Measurements from ENCODE around the gene KDM4B. TPM values are rescaled to one million over a fixed set of nuclear protein-coding genes. Genes with fewer than 3 reads are reported as not detected.

KDM4B gene
- total and polyA plus RNA-seq, 10 of the 15 experiments (the other 5 are each of a cell fraction or from before 2014, with no cell fraction given) = 0.47 to 49.6 (median 16.2) TPM

GRCh38 chr19:4972509-4973230 is 3.8 kb downstream of the KDM4B start:
- DNase-seq (ENCODE audit: low read depth, low spot score) (no peak), FAIRE-seq (no peak), ATAC-seq (no peak)
- RAD21 ChIA-PET (ENCODE audit: unreplicated experiment) = interaction anchor here (0.7 kb wide), 1 partner anchor 105 kb away, joined by 3 read pairs; the partner anchor contains the start of gene PLIN3
- POLR2A ChIA-PET = interaction anchor here (0.6 kb wide), 1 partner anchor 14 kb away, joined by 5 read pairs; no protein-coding TSS in a partner anchor
- BruUV-seq (replicated peaks) = no TSS peak
- Histone ChIP-seq H3K4me2 (ENCODE audit: control insufficient read depth, insufficient read depth) (peak overlapping the region; percentile 91; the same call in 1 of the 2 replicates), H3K79me2 (ENCODE audit: control insufficient read depth, insufficient read depth, low read length) (peaks cover 70% of the 10 kb centered on the region), H3K4me1 (ENCODE audit: control insufficient read depth, insufficient read depth, low read length) (peaks cover 16% of the 10 kb centered on the region), H3K9me3 (replicated peaks; ENCODE audit: control insufficient read depth, insufficient read depth, low read length) (no peaks in the 10 kb centered on the region), H3K27me3 (replicated peaks in 1 of 2; ENCODE audit: control insufficient read depth in 2 of 2, insufficient read depth in 2 of 2, low read length in 1 of 2) (no peaks in the 10 kb centered on the region), H3K4me3 (no peak overlapping the region; the same call in 1 of the 2 replicates), H3K36me3 (ENCODE audit: control insufficient read depth in 2 of 2, insufficient read depth in 2 of 2, low read length in 1 of 2) (peaks cover 2 to 4% of the 10 kb centered on the region in 2 experiments; a peak in 2 of 4 replicates), H3K27ac (ENCODE audit: control insufficient read depth, insufficient read depth) (no peak overlapping the region), H2AFZ (ENCODE audit: control insufficient read depth, low read depth, low read length) (no peak overlapping the region), H4K20me1 (ENCODE audit: control insufficient read depth, insufficient read depth) (peaks cover 10% of the 10 kb centered on the region), H3K9ac (ENCODE audit: control insufficient read depth, insufficient read depth, low read length) (no peak overlapping the region)
- SMC1A ChIA-PET (ENCODE audit: uncharacterized antibody, unreplicated experiment) = interaction anchor here (0.9 kb wide), 2 partner anchors 23 to 979 kb away, joined by 3 read pairs; no protein-coding TSS in a partner anchor
- in situ Hi-C loops (cut with MboI) (no loop called here), intact Hi-C loops (cut with micrococcal nuclease; ENCODE audit: unreplicated experiment) (no loop called here)
- 64% methylated on average over 12 of the region's 12 CpGs for WGBS (ENCODE audit: insufficient coverage, insufficient replicate concordance, low lambda C conversion rate, missing lambda C conversion rate)
- TF ChIP-seq YBX1 (IDR thresholded peaks at IDR 0.05) = no peak
- TF ChIP-seq BMI1 (IDR thresholded peaks at IDR 0.05; ENCODE audit: borderline replicate concordance) = no peak
- no peak for TF ChIP-seq RAD21 (IDR thresholded peaks at IDR 0.05; ENCODE audit: insufficient read depth, low read depth, low read length)
- TF ChIP-seq ZNF24 (IDR thresholded peaks at IDR 0.05) = no peak
- TF ChIP-seq POU2F2 (IDR thresholded peaks at IDR 0.05; ENCODE audit: borderline replicate concordance, low read depth, low read length) = no peak
- CTCF ChIA-PET = interaction anchor here (1.1 to 2.3 kb wide), 2 partner anchors 59 to 100 kb away, joined by 3 to 8 read pairs; no protein-coding TSS in a partner anchor

GRCh38 chr19:4974880-4975469 is 6.1 kb downstream of the KDM4B start:
- H3K27me3 ChIP-seq (replicated peaks in 1 of 2; ENCODE audit: control insufficient read depth in 2 of 2, insufficient read depth in 2 of 2, low read length in 1 of 2) = no peaks in the 10 kb centered on the region
- DNase-seq (ENCODE audit: low read depth, low spot score) (no peak), FAIRE-seq (no peak), ATAC-seq (no peak)
- H3K9ac ChIP-seq (ENCODE audit: control insufficient read depth, insufficient read depth, low read length) = no peak overlapping the region
- H4K20me1 ChIP-seq (ENCODE audit: control insufficient read depth, insufficient read depth) = peaks cover 10% of the 10 kb centered on the region
- H3K36me3 ChIP-seq (ENCODE audit: control insufficient read depth in 2 of 2, insufficient read depth in 2 of 2, low read length in 1 of 2) = peaks cover 2 to 6% of the 10 kb centered on the region in 2 experiments; a peak in 2 of 4 replicates
- RAD21 ChIA-PET (ENCODE audit: unreplicated experiment) = no interaction called here
- H3K79me2 ChIP-seq (ENCODE audit: control insufficient read depth, insufficient read depth, low read length) = peaks cover 74% of the 10 kb centered on the region
- no peaks in the 10 kb centered on the region for H3K9me3 ChIP-seq (replicated peaks; ENCODE audit: control insufficient read depth, insufficient read depth, low read length)
- no TSS peak for BruUV-seq (replicated peaks)
- POLR2A ChIA-PET = interaction anchor here (0.6 to 0.7 kb wide), 2 partner anchors 184 to 648 kb away, joined by 3 to 4 read pairs; partner anchors contain the start of gene SAFB
- no peak overlapping the region for H3K4me2 ChIP-seq (ENCODE audit: control insufficient read depth, insufficient read depth)
- no peak overlapping the region for H3K4me3 ChIP-seq
- in situ Hi-C loops (cut with MboI) = no loop called here
- H2AFZ ChIP-seq (ENCODE audit: control insufficient read depth, low read depth, low read length) = no peak overlapping the region
- CTCF ChIA-PET = interaction anchor here (0.7 to 1.1 kb wide), 3 partner anchors 8 to 26 kb away, joined by 3 to 5 read pairs (median 4); no protein-coding TSS in a partner anchor
- H3K27ac ChIP-seq (ENCODE audit: control insufficient read depth, insufficient read depth) = no peak overlapping the region
- H3K4me1 ChIP-seq (ENCODE audit: control insufficient read depth, insufficient read depth, low read length) = peaks cover 12% of the 10 kb centered on the region
- SMC1A ChIA-PET (ENCODE audit: uncharacterized antibody, unreplicated experiment) = no interaction called here
- intact Hi-C loops (cut with micrococcal nuclease; ENCODE audit: unreplicated experiment) = no loop called here
- 87% methylated on average over 14 of the region's 14 CpGs for WGBS (ENCODE audit: insufficient coverage, insufficient replicate concordance, low lambda C conversion rate, missing lambda C conversion rate)
- TF ChIP-seq MTA3 (IDR thresholded peaks at IDR 0.05; ENCODE audit: borderline replicate concordance, low read length) = no peak
- TF ChIP-seq RCOR1 (conservative IDR thresholded peaks at IDR 0.05; ENCODE audit: low read depth, low read length) = no peak
- no peak for TF ChIP-seq TBL1XR1 (IDR thresholded peaks at IDR 0.05; ENCODE audit: low read depth, low read length)
- TF ChIP-seq E2F8 (IDR thresholded peaks at IDR 0.05; ENCODE audit: low read depth, partially characterized antibody) = no peak
- TF ChIP-seq EGR1 (IDR thresholded peaks at IDR 0.05; ENCODE audit: borderline replicate concordance in 1 of 2, low read depth in 2 of 2, low read length in 2 of 2) = no peak
- TF ChIP-seq ZNF622 (IDR thresholded peaks at IDR 0.05) = no peak

Measured in GM12878 (cell line).